CD14-positive monocyte (primary cell): ENCODE results near the gene NDUFS5. TPM values are rescaled to one million over a fixed set of nuclear protein-coding genes. Genes with fewer than 3 reads are reported as not detected.

Source experiments
- DNase-seq, 3 donors: peaks; one replicate each; pipeline ENCODE4 v3.0.0-alpha.2; 2011 to 2022
- H2AFZ ChIP-seq: 2 replicates; pipeline ENCODE4 v1.6.0; 2012; ENCODE audit warnings: mild to moderate bottlenecking, low read depth, low read length, inconsistent platforms; ENCODE audit not compliant: insufficient read depth, poor library complexity, severe bottlenecking
- H3K27ac ChIP-seq, 2 donors: 1 replicate in 1 of 2; 2 replicates in 1 of 2; pipeline ENCODE4 v1.5.1; 2012 to 2013; ENCODE audit warnings: low read length in 2 of 2, control low read depth in 1 of 2, inconsistent platforms in 1 of 2, low read depth in 1 of 2, mild to moderate bottlenecking in 1 of 2
- H3K27me3 ChIP-seq, 2 donors: one replicate each; pipeline versions ENCODE4 v1.6.0 to v1.6.1; 2011 to 2013; ENCODE audit warnings: low read length in 2 of 2; ENCODE audit not compliant: control insufficient read depth in 2 of 2, insufficient read depth in 2 of 2
- H3K36me3 ChIP-seq, 2 donors: replicated peaks in 1 of 2; 1 replicate in 1 of 2; 2 replicates in 1 of 2; pipeline versions ENCODE4 v1.5.1 to v1.6.1; 2012 to 2013; ENCODE audit warnings: low read length in 2 of 2, control low read depth in 1 of 2, inconsistent platforms in 1 of 2, mild to moderate bottlenecking in 1 of 2; ENCODE audit not compliant: insufficient read depth in 2 of 2, control insufficient read depth in 1 of 2
- H3K4me1 ChIP-seq, 2 donors: 1 replicate in 1 of 2; 2 replicates in 1 of 2; pipeline versions ENCODE4 v1.5.1 to v1.6.1; 2012 to 2013; ENCODE audit warnings: low read length in 2 of 2, control low read depth in 1 of 2, inconsistent platforms in 1 of 2, mild to moderate bottlenecking in 1 of 2, moderate library complexity in 1 of 2; ENCODE audit not compliant: insufficient read depth in 2 of 2, control insufficient read depth in 1 of 2
- H3K4me2 ChIP-seq: replicated peaks from 2 replicates; pipeline ENCODE3; 2012; ENCODE audit warnings: low read length, moderate library complexity, mild to moderate bottlenecking; ENCODE audit not compliant: poor library complexity, severe bottlenecking; ENCODE audit errors: extremely low read depth
- H3K4me3 ChIP-seq, 3 experiments: fragments of 200-600 bp in 1 of 3; sonication (generic) in 1 of 3; replicated peaks in 1 of 3; 1 replicate in 2 of 3; 2 replicates in 1 of 3; pipeline ENCODE4 v1.5.1; 2011 to 2013; ENCODE audit warnings: low read length in 3 of 3, mild to moderate bottlenecking in 3 of 3, control low read depth in 2 of 3, low read depth in 2 of 3, inconsistent platforms in 1 of 3, moderate library complexity in 1 of 3
- H3K79me2 ChIP-seq: 2 replicates; pipeline ENCODE4 v1.6.0; 2012; ENCODE audit warnings: mild to moderate bottlenecking, control low read depth, inconsistent platforms, low read length, moderate library complexity; ENCODE audit not compliant: insufficient read depth
- H3K9ac ChIP-seq: 2 replicates; pipeline ENCODE4 v1.6.0; 2017; ENCODE audit warnings: low read length, mild to moderate bottlenecking; ENCODE audit not compliant: insufficient read depth, poor library complexity, severe bottlenecking
- H3K9me3 ChIP-seq, 2 donors: replicated peaks in 1 of 2; 1 replicate in 1 of 2; 2 replicates in 1 of 2; pipeline versions ENCODE4 v1.5.1 to v1.6.1; 2012 to 2013; ENCODE audit warnings: low read length in 2 of 2, control low read depth in 1 of 2; ENCODE audit not compliant: control insufficient read depth in 1 of 2, insufficient read depth in 1 of 2
- H4K20me1 ChIP-seq: 2 replicates; pipeline ENCODE4 v1.6.0; 2012; ENCODE audit warnings: mild to moderate bottlenecking, low read length, control low read depth, moderate library complexity; ENCODE audit not compliant: insufficient read depth
- H3K27ac Mint-ChIP-seq, 7 donors: one replicate each; pipeline ENCODE4 v1.8.0; 2020; ENCODE audit warnings: mild to moderate bottlenecking in 7 of 7, mixed read lengths in 7 of 7, moderate library complexity in 6 of 7, inconsistent platforms in 2 of 7
- H3K27me3 Mint-ChIP-seq, 3 donors: one replicate each; pipeline ENCODE4 v1.8.0; 2021 to 2022; ENCODE audit warnings: low read depth in 3 of 3, mild to moderate bottlenecking in 3 of 3, mixed read lengths in 3 of 3, moderate library complexity in 3 of 3, inconsistent platforms in 1 of 3
- H3K36me3 Mint-ChIP-seq, 2 donors: one replicate each; pipeline ENCODE4 v1.8.0; 2020; ENCODE audit warnings: mixed read lengths in 2 of 2, inconsistent platforms in 1 of 2, mild to moderate bottlenecking in 1 of 2
- H3K4me1 Mint-ChIP-seq: one replicate; pipeline ENCODE4 v1.8.0; 2020; ENCODE audit warnings: mild to moderate bottlenecking, mixed read lengths
- H3K4me3 Mint-ChIP-seq, 2 donors: one replicate each; pipeline ENCODE4 v1.8.0; 2020; ENCODE audit warnings: mild to moderate bottlenecking in 2 of 2, mixed read lengths in 2 of 2, moderate library complexity in 1 of 2
- H3K9me3 Mint-ChIP-seq, 7 donors: one replicate each; pipeline ENCODE4 v1.8.0; 2020 to 2022; ENCODE audit warnings: mixed read lengths in 7 of 7, mild to moderate bottlenecking in 6 of 7, moderate library complexity in 6 of 7, inconsistent platforms in 2 of 7
- WGBS: methylation state at CpG from one replicate; pipeline ENCODE4 v1.1.5; 2013; ENCODE audit warnings: missing lambda C conversion rate; ENCODE audit not compliant: insufficient coverage; 5-methylcytosine and 5-hydroxymethylcytosine counted together
- intact Hi-C, 2 donors: fragments of 100-400 bp; cut with micrococcal nuclease; formaldehyde crosslinking; loops; one replicate each; pipeline versions ENCODE4 v1.15.0 to v1.15.1; 2023
- polyA plus RNA-seq, 3 donors: library from polyadenylated mRNA; depleted of rRNA in 1 of 3; unstranded in 2 of 3; stranded (reverse) in 1 of 3; fragments of 300-500 nt in 2 of 3; fragments of >200 nt in 1 of 3; fragmentation: Illumina TruSeq in 2 of 3; gene quantifications; 1 replicate in 2 of 3; 2 replicates in 1 of 3; pipeline ENCODE4 v1.2.3, GENCODE V29; 2012 to 2021
- TF ChIP-seq, protein P1 (sequence below): fragments of 200-600 bp; IDR thresholded peaks from one replicate; pipeline ENCODE4 v1.8.0; 2022; ENCODE audit warnings: antibody characterized with exemption, mild to moderate bottlenecking

NDUFS5 gene
- polyA plus RNA-seq, 3 donors: 119 to 463 (median 393) TPM

DNA sequence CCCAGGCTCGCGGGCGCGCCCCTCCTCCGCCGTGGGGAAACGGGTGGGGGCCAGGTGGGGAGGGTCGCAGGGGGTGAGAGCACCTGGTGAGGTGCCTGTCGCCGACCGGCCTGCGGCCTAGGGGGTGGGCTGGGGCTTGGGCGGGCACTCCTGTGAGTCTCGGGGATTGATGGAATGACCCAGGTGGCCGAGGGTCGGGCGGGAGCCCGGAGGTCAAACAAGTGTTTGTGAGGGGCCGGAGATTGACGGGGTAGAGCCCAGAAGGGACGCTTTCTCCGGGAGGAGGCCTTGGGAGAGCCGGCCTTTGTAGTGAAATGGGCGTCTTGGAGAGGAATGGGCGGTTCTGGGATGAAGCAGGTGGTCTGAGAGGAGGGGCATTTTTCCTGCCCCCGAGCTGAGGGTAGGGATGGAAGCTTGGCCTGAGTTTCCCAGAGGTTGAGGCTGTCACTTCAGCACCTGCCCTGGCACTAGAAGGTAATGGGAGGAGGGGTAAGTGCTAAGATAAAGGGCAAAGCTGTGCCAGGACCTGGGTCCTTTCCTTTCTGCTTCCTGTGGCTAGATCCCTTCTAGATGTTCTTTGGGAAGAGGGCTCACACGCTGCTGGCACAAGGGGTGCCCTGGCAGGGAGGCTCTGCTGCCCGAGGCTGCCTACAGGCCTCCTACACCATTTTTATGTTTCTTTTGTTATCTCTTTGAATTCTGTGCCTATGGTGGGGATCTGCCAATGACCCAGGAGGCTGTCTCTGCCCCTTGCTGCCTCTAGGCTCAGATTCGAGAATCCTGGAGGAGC, 56.1 kb downstream of the NDUFS5 start:
- Mint-ChIP-seq H3K27me3 (peaks cover 29 to 51% (median 39%) of the 10 kb centered on the region in 3 donors), H3K36me3 (peaks cover 0 to 9% of the 10 kb centered on the region in 2 donors), H3K27ac (peak overlapping the region in 1 of 7 donors; percentile 76), H3K4me1 (peaks cover 16% of the 10 kb centered on the region), H3K9me3 (peaks cover 0 to 6% (median 2%) of the 10 kb centered on the region in 7 donors), H3K4me3 (peak overlapping the region; percentile 64 to 90)
- no peak for DNase-seq
- no peaks in the 10 kb centered on the region for H3K36me3 ChIP-seq
- peaks cover 0 to 4% of the 10 kb centered on the region in 2 donors for H3K9me3 ChIP-seq
- intact Hi-C loops: no loop called here
- 38% methylated on average over 22 of the region's 29 CpGs for WGBS
- H3K4me2 ChIP-seq: peak overlapping the region; percentile 68
- peaks cover 4 to 13% of the 10 kb centered on the region in 2 donors for H3K4me1 ChIP-seq
- H3K79me2 ChIP-seq: no peaks in the 10 kb centered on the region
- H4K20me1 ChIP-seq: no peaks in the 10 kb centered on the region
- H3K9ac ChIP-seq: no peak overlapping the region
- H3K4me3 ChIP-seq: peak overlapping the region in 1 of 3 experiments; percentile 56
- TF ChIP-seq, protein P1, sequence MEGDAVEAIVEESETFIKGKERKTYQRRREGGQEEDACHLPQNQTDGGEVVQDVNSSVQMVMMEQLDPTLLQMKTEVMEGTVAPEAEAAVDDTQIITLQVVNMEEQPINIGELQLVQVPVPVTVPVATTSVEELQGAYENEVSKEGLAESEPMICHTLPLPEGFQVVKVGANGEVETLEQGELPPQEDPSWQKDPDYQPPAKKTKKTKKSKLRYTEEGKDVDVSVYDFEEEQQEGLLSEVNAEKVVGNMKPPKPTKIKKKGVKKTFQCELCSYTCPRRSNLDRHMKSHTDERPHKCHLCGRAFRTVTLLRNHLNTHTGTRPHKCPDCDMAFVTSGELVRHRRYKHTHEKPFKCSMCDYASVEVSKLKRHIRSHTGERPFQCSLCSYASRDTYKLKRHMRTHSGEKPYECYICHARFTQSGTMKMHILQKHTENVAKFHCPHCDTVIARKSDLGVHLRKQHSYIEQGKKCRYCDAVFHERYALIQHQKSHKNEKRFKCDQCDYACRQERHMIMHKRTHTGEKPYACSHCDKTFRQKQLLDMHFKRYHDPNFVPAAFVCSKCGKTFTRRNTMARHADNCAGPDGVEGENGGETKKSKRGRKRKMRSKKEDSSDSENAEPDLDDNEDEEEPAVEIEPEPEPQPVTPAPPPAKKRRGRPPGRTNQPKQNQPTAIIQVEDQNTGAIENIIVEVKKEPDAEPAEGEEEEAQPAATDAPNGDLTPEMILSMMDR: no peak
- H3K27me3 ChIP-seq: peaks cover 27 to 40% of the 10 kb centered on the region in 2 donors
- H3K27ac ChIP-seq: no peak overlapping the region
- peak overlapping the region; percentile 41 for H2AFZ ChIP-seq

DNA sequence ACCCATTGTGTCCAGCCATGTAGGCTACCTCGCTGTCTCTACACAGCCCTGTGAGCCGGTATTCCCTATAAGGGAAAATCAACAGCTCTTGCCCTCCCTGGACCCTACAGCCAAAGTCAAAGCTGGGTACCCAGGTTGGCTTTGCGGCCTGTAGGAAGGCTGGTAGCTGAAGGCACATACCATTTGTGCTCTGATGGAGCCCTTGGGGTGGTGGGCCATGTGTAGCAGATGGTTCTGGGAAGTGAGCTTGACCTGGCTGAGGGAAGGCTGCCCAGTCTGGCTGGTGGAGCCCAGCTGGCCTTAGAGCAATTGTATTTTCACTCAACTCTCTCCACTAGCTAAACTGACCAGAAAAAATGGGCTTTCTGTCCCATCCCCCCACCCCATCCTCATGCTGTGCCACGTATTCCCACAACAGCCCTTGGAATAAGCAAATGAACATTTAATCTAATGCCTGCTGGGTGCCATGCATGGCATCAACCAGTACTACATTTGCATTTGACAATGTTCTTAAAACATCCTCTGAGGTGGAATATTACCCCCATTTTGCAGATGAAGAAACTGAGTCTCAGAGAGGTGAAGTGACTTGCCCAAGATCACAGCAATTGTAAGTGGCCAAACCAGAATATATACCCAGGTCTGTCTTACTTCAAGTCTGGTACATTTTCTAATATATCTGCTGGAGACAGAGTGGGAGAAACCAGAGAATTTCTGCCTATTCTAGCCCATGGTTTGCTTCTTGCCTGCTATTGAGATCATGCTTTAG, 56.8 kb downstream of the NDUFS5 start:
- no peak overlapping the region for H2AFZ ChIP-seq
- no peaks in the 10 kb centered on the region for H3K79me2 ChIP-seq
- Mint-ChIP-seq H3K36me3 (peaks cover 0 to 9% of the 10 kb centered on the region in 2 donors), H3K27ac (no peak overlapping the region), H3K4me3 (peak overlapping the region in 1 of 2 donors; percentile 90), H3K4me1 (peaks cover 18% of the 10 kb centered on the region), H3K9me3 (peaks cover 0 to 6% (median 2%) of the 10 kb centered on the region in 7 donors), H3K27me3 (peaks cover 29 to 51% (median 41%) of the 10 kb centered on the region in 3 donors)
- no peak overlapping the region for H3K9ac ChIP-seq
- DNase-seq: no peak
- H3K27ac ChIP-seq: no peak overlapping the region
- peaks cover 4 to 13% of the 10 kb centered on the region in 2 donors for H3K4me1 ChIP-seq
- no peaks in the 10 kb centered on the region for H3K36me3 ChIP-seq
- TF ChIP-seq, protein P1: no peak
- H3K27me3 ChIP-seq: peaks cover 27 to 40% of the 10 kb centered on the region in 2 donors
- H3K9me3 ChIP-seq: peaks cover 0 to 4% of the 10 kb centered on the region in 2 donors
- H3K4me3 ChIP-seq: no peak overlapping the region
- H4K20me1 ChIP-seq: no peaks in the 10 kb centered on the region
- WGBS: 90% methylated on average over 2 of the region's 4 CpGs
- intact Hi-C loops: no loop called here
- no peak overlapping the region for H3K4me2 ChIP-seq
